SK-N-SH (cell line): ENCODE data around the gene PROSER3. TPM values are rescaled to one million over a fixed set of nuclear protein-coding genes. Genes with fewer than 3 reads are reported as not detected.

Experiments used
- CTCF ChIA-PET: fragments of 300-600, 350-600 bp; formaldehyde crosslinking; extraction: SDS; loops from one replicate; lab custom pipeline; 2021; lab: Yijun Ruan, JAX
- POLR2A ChIA-PET: fragments of 350-600 bp; sonication (Branson Sonifier 250); formaldehyde crosslinking; extraction: SDS; loops from one replicate; lab custom pipeline; 2020; ENCODE audit warnings: antibody characterized with exemption, inconsistent platforms; lab: Yijun Ruan, JAX
- DNase-seq: peaks from one replicate; pipeline ENCODE4 v3.0.0; 2012
- H2AFZ ChIP-seq: fragments of 200-600 bp; sonication (generic); 2 replicates; pipeline ENCODE4 v1.8.1; 2016; ENCODE audit warnings: antibody characterized with exemption, mild to moderate bottlenecking, low read depth
- H3F3A ChIP-seq: fragments of 200-600 bp; sonication (generic); replicated peaks from 2 replicates; pipeline ENCODE3; 2016; ENCODE audit warnings: antibody characterized with exemption, mild to moderate bottlenecking; ENCODE audit not compliant: insufficient read depth
- H3K27ac ChIP-seq, 2 experiments: fragments of 200-500 bp in 1 of 2; fragments of 200-600 bp in 1 of 2; sonication (Bioruptor generic) in 1 of 2; sonication (generic), shearing (Covaris generic) in 1 of 2; 2 replicates each; pipeline versions ENCODE4 v1.5.1 to v1.6.1; 2014 to 2016; ENCODE audit warnings: low read depth in 2 of 2, inconsistent platforms in 1 of 2, low read length in 1 of 2, mild to moderate bottlenecking in 1 of 2, mixed read lengths in 1 of 2
- H3K27me3 ChIP-seq: fragments of 200-600 bp; sonication (generic), shearing (Covaris generic); 2 replicates; pipeline ENCODE4 v1.6.1; 2016; ENCODE audit warnings: mixed run types; ENCODE audit not compliant: insufficient read depth
- H3K36me3 ChIP-seq, 2 experiments: fragments of 200-500 bp in 1 of 2; fragments of 200-600 bp in 1 of 2; sonication (Bioruptor generic) in 1 of 2; sonication (generic) in 1 of 2; replicated peaks in 1 of 2; 2 replicates each; pipeline versions ENCODE3 to v1.5.1; 2014 to 2016; ENCODE audit warnings: low read length in 1 of 2, mild to moderate bottlenecking in 1 of 2; ENCODE audit not compliant: insufficient read depth in 2 of 2, control insufficient read depth in 1 of 2
- H3K4me1 ChIP-seq, 2 experiments: fragments of 200-500 bp in 1 of 2; fragments of 200-600 bp in 1 of 2; sonication (Bioruptor generic) in 1 of 2; sonication (generic), shearing (Covaris generic) in 1 of 2; 2 replicates each; pipeline versions ENCODE4 v1.5.1 to v1.6.1; 2014 to 2016; ENCODE audit warnings: low read depth in 1 of 2, low read length in 1 of 2, mixed run types in 1 of 2; ENCODE audit not compliant: insufficient read depth in 2 of 2, control insufficient read depth in 1 of 2
- H3K4me2 ChIP-seq: fragments of 200-600 bp; sonication (generic), shearing (Covaris generic); 2 replicates; pipeline ENCODE4 v1.6.1; 2017; ENCODE audit warnings: mixed run types
- H3K4me3 ChIP-seq, 2 experiments: fragments of 200-500 bp in 1 of 2; fragments of 200-600 bp in 1 of 2; sonication (Bioruptor generic) in 1 of 2; sonication (generic), shearing (Covaris generic) in 1 of 2; 2 replicates each; pipeline versions ENCODE4 v1.5.1 to v1.8.1; 2014 to 2016; ENCODE audit warnings: low read depth in 2 of 2, inconsistent platforms in 1 of 2, low read length in 1 of 2, mild to moderate bottlenecking in 1 of 2, mixed read lengths in 1 of 2, moderate library complexity in 1 of 2
- H3K79me2 ChIP-seq: fragments of 200-600 bp; sonication (generic); 2 replicates; pipeline ENCODE4 v1.8.1; 2017; ENCODE audit warnings: mild to moderate bottlenecking; ENCODE audit not compliant: insufficient read depth
- H3K9ac ChIP-seq: fragments of 200-600 bp; sonication (generic); 2 replicates; pipeline ENCODE4 v1.6.1; 2017; ENCODE audit warnings: mixed run types
- H3K9me2 ChIP-seq: fragments of 200-600 bp; sonication (generic); 2 replicates; pipeline ENCODE4 v1.6.1; 2017; ENCODE audit warnings: mixed run types
- H3K9me3 ChIP-seq: fragments of 200-600 bp; sonication (generic); 2 replicates; pipeline ENCODE4 v1.6.1; 2017; ENCODE audit warnings: mixed run types, mild to moderate bottlenecking, moderate library complexity
- H4K20me1 ChIP-seq: fragments of 200-600 bp; sonication (generic); 2 replicates; pipeline ENCODE4 v1.6.1; 2017; ENCODE audit warnings: mild to moderate bottlenecking, mixed run types; ENCODE audit not compliant: insufficient read depth
- CHD2 ChIP-seq: fragments of 150-350 bp; IDR thresholded peaks from 2 replicates; pipeline ENCODE4 v1.6.1; 2018; ENCODE audit warnings: low read length; ENCODE audit not compliant: partially characterized antibody
- CTCF ChIP-seq: fragments of 200-600 bp; sonication (generic); IDR thresholded peaks from 2 replicates; pipeline ENCODE4 v1.6.1; 2017; ENCODE audit warnings: antibody characterized with exemption, mild to moderate bottlenecking, moderate library complexity
- ELF1 ChIP-seq: IDR thresholded peaks from 2 replicates; pipeline ENCODE4 v1.4.0; 2012
- EP300 ChIP-seq, 2 experiments: IDR thresholded peaks; 2 replicates each; pipeline versions ENCODE4 v1.4.0 to v1.6.1; 2012; ENCODE audit warnings: borderline replicate concordance in 1 of 2, low read depth in 1 of 2, low read length in 1 of 2
- FOXJ3 ChIP-seq: sonication (generic); formaldehyde crosslinking; IDR thresholded peaks from 2 replicates; pipeline ENCODE4 v1.5.1; 2020; ENCODE audit warnings: mild to moderate bottlenecking, missing genetic modification reagents
- FOXM1 ChIP-seq: IDR thresholded peaks from 2 replicates; pipeline ENCODE4 v1.4.0; 2012; ENCODE audit warnings: low read depth, mild to moderate bottlenecking
- GABPA ChIP-seq: IDR thresholded peaks from 2 replicates; pipeline ENCODE4 v1.4.0; 2012; ENCODE audit warnings: low read depth, mild to moderate bottlenecking
- GATA2 ChIP-seq: sonication (generic); formaldehyde crosslinking; IDR thresholded peaks from 2 replicates; pipeline ENCODE4 v1.5.0; 2020; ENCODE audit warnings: mild to moderate bottlenecking, missing genetic modification reagents
- JUND ChIP-seq: IDR thresholded peaks from 2 replicates; pipeline ENCODE4 v1.4.0; 2012
- MAX ChIP-seq: IDR thresholded peaks from 2 replicates; pipeline ENCODE4 v1.4.0; 2012; ENCODE audit warnings: low read depth
- MEF2A ChIP-seq: IDR thresholded peaks from 2 replicates; pipeline ENCODE4 v1.4.0; 2012; ENCODE audit warnings: low read depth, borderline replicate concordance
- MXI1 ChIP-seq: IDR thresholded peaks from 2 replicates; pipeline ENCODE4 v1.6.1; 2012; ENCODE audit warnings: mild to moderate bottlenecking, low read depth, low read length, improper control_type of control experiment
- NFIC ChIP-seq: IDR thresholded peaks from 2 replicates; pipeline ENCODE4 v1.4.0; 2012; ENCODE audit warnings: borderline replicate concordance
- POLR2AphosphoS5 ChIP-seq: IDR thresholded peaks from 2 replicates; pipeline ENCODE4 v1.6.1; 2012; ENCODE audit warnings: low read depth, low read length
- RCOR1 ChIP-seq: fragments of 150-350 bp; IDR thresholded peaks from 2 replicates; pipeline ENCODE4 v1.6.1; 2017; ENCODE audit warnings: antibody characterized with exemption, low read length
- REST ChIP-seq: IDR thresholded peaks from 2 replicates; pipeline ENCODE4 v1.6.1; 2012; ENCODE audit warnings: mild to moderate bottlenecking, low read depth, low read length, moderate library complexity
- RFX5 ChIP-seq: IDR thresholded peaks from 2 replicates; pipeline ENCODE4 v1.6.1; 2012; ENCODE audit warnings: mild to moderate bottlenecking, improper control_type of control experiment, low read length
- RXRA ChIP-seq: IDR thresholded peaks from 2 replicates; pipeline ENCODE4 v1.4.0; 2012; ENCODE audit warnings: low read depth, mild to moderate bottlenecking, borderline replicate concordance
- SMC3 ChIP-seq: IDR thresholded peaks from 2 replicates; pipeline ENCODE4 v1.6.1; 2012; ENCODE audit warnings: low read depth, low read length, improper control_type of control experiment
- TAF1 ChIP-seq: IDR thresholded peaks from 2 replicates; pipeline ENCODE4 v1.6.1; 2012; ENCODE audit warnings: low read depth, mild to moderate bottlenecking, low read length, moderate library complexity, borderline replicate concordance
- TCF12 ChIP-seq: IDR thresholded peaks from 2 replicates; pipeline ENCODE4 v1.4.0; 2012
- TEAD4 ChIP-seq: IDR thresholded peaks from 2 replicates; pipeline ENCODE4 v1.4.0; 2012; ENCODE audit warnings: mild to moderate bottlenecking, borderline replicate concordance; ENCODE audit not compliant: insufficient read depth
- USF2 ChIP-seq: fragments of 150-350 bp; IDR thresholded peaks from 2 replicates; pipeline ENCODE4 v1.6.1; 2017; ENCODE audit warnings: antibody characterized with exemption, low read length, low read depth, borderline replicate concordance
- YY1 ChIP-seq: IDR thresholded peaks from 2 replicates; pipeline ENCODE4 v1.4.0; 2012; ENCODE audit warnings: low read depth, mild to moderate bottlenecking
- ZBTB33 ChIP-seq: IDR thresholded peaks from 2 replicates; pipeline ENCODE4 v1.4.0; 2012; ENCODE audit warnings: low read depth, borderline replicate concordance
- WGBS: methylation state at CpG from one replicate; pipeline ENCODE4 v1.1.6; 2017; ENCODE audit warnings: low lambda C conversion rate; 5-methylcytosine and 5-hydroxymethylcytosine counted together
- polyA plus RNA-seq, 3 experiments: library from polyadenylated mRNA; depleted of rRNA; stranded (reverse); fragments of >200 nt; gene quantifications; 2 replicates each; pipeline ENCODE4 v1.2.3, GENCODE V29; 2012

Gene PROSER3
- polyA plus RNA-seq, 1 of the 3 experiments (the other 2 are of a cell fraction), result 12.5 TPM

GRCh38 chr19:35744430-35745327 is 13.3 kb upstream of the PROSER3 start:
- H3K9ac ChIP-seq, result peak overlapping the region; percentile 90
- H3K79me2 ChIP-seq, result peaks cover 35% of the 10 kb centered on the region
- 4% methylated on average over 37 of the region's 41 CpGs for WGBS
- peaks cover 22% of the 10 kb centered on the region for H3F3A ChIP-seq
- ChIA-PET POLR2A (interaction anchor here (1.0 to 1.2 kb wide), 3 partner anchors 12 to 20 kb away, joined by 3 to 5 read pairs (median 3); partner anchors contain the start of genes HSPB6 and PROSER3), CTCF (interaction anchor here (0.7 to 2.4 kb wide), 7 partner anchors 9 to 75 kb away, joined by 3 to 11 read pairs (median 4); partner anchors contain the start of gene HSPB6)
- peak overlapping the region; percentile 72 for H2AFZ ChIP-seq
- no peaks in the 10 kb centered on the region for H3K9me3 ChIP-seq
- H3K4me1 ChIP-seq, result peaks cover 10 to 26% of the 10 kb centered on the region in 2 experiments; a peak in 3 of 4 replicates
- no peaks in the 10 kb centered on the region for H4K20me1 ChIP-seq
- H3K4me2 ChIP-seq, result peak overlapping the region; percentile 77
- no peaks in the 10 kb centered on the region for H3K27me3 ChIP-seq
- H3K27ac ChIP-seq, result peak overlapping the region; percentile 97 to 98
- no peaks in the 10 kb centered on the region for H3K9me2 ChIP-seq
- DNase-seq, result peak; percentile 86
- peak overlapping the region; percentile 83 to 95 for H3K4me3 ChIP-seq
- H3K36me3 ChIP-seq, result peaks cover 3 to 12% of the 10 kb centered on the region in 2 experiments
- TF ChIP-seq FOXJ3 (no peak), USF2 (no peak), JUND (no peak), MXI1 (peak; percentile 83), CTCF (peak; percentile 52), FOXM1 (no peak), TCF12 (no peak), YY1 (no peak), POLR2AphosphoS5 (peak; percentile 53; the same call in 1 of the 2 replicates), MEF2A (no peak), EP300 (IDR thresholded peaks at IDR 0.05; ENCODE audit: borderline replicate concordance in 1 of 2, low read depth in 1 of 2, low read length in 1 of 2) (no peak), SMC3 (peak; percentile 29; the same call in 1 of the 2 replicates), REST (no peak), NFIC (no peak), TAF1 (no peak), GABPA (no peak), RCOR1 (no peak), RFX5 (peak; percentile 47; the same call in 1 of the 2 replicates), ELF1 (peak; percentile 65), TEAD4 (no peak), GATA2 (CRISPR knock-in tag) (no peak), CHD2 (no peak), ZBTB33 (no peak), RXRA (no peak), MAX (peak; percentile 87)
